H1 (cell line): ENCODE measurements around the gene CEP78.

ENCODE experiments used
- CEBPB ChIP-seq: IDR thresholded peaks from 2 replicates; pipeline ENCODE4 v1.6.1; 2012; ENCODE audit warnings: low read depth, low read length
- CTCF ChIP-seq, 3 experiments: IDR thresholded peaks; 1 replicate in 2 of 3; 2 replicates in 1 of 3; pipeline versions ENCODE4 v1.5.1 to v1.6.1; 2011; ENCODE audit warnings: low read length in 3 of 3, mild to moderate bottlenecking in 3 of 3, inconsistent platforms in 2 of 3, low read depth in 1 of 3, moderate library complexity in 1 of 3; ENCODE audit not compliant: insufficient read depth in 1 of 3; ENCODE audit errors: control extremely low read depth in 1 of 3
- POLR2A ChIP-seq, 2 experiments: IDR thresholded peaks; 1 replicate in 1 of 2; 2 replicates in 1 of 2; pipeline ENCODE4 v1.6.1; 2011; ENCODE audit warnings: low read depth in 2 of 2, low read length in 2 of 2, mild to moderate bottlenecking in 2 of 2; ENCODE audit errors: control extremely low read depth in 1 of 2
- RXRA ChIP-seq: IDR thresholded peaks from 2 replicates; pipeline ENCODE4 v1.6.1; 2011; ENCODE audit warnings: low read depth, mild to moderate bottlenecking, low read length, moderate library complexity; ENCODE audit not compliant: insufficient read depth

GRCh38 chr9:78235762-78236550 lies at the start of gene CEP78:
- TF ChIP-seq POLR2A (IDR thresholded peaks at IDR 0.05; ENCODE audit: control extremely low read depth in 1 of 2, low read depth in 2 of 2, low read length in 2 of 2) (peak; percentile 80 to 89), CTCF (IDR thresholded peaks at IDR 0.05; ENCODE audit: control extremely low read depth in 1 of 3, insufficient read depth in 1 of 3, low read depth in 1 of 3, low read length in 3 of 3) (no peak), CEBPB (peak; percentile 56), RXRA (no peak)
